GM19395 (cell line): Measurements from ENCODE around the gene LRRTM3.

ENCODE experiments used
- ATAC-seq: cut with Tn5 transposase; IDR thresholded peaks from one replicate; pipeline ENCODE4 v1.9.1; 2021; ENCODE audit warnings: mild to moderate bottlenecking, moderate library complexity; ENCODE audit not compliant: unreplicated experiment

LRRTM3 gene

GRCh38 chr10:66931949-66932343 is 6.1 kb downstream of the LRRTM3 start:
- no peak for ATAC-seq

DNA sequence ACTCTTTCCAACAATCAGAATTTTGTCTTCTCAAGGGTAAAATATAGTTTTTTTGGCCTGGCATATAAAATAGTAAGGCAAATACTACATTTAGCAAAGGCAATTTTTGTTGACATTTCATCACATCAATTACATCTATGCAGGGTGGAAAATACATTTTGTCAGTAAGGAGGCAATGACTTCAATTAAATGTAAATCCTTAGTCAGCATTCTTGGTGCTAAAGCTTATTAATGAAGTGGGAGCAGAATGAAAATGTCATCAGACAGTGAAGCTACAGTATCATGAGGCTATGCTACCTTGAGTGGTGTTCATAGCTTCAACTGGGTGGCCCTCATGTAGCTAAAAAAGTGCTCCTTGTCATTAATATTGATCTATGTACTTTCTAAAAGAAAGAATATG is 8.9 kb downstream of the LRRTM3 start:
- ATAC-seq: no peak

- no peak for ATAC-seq
Measured at GRCh38 chr10:66940965-66941364, 15.1 kb downstream of the LRRTM3 start.

DNA sequence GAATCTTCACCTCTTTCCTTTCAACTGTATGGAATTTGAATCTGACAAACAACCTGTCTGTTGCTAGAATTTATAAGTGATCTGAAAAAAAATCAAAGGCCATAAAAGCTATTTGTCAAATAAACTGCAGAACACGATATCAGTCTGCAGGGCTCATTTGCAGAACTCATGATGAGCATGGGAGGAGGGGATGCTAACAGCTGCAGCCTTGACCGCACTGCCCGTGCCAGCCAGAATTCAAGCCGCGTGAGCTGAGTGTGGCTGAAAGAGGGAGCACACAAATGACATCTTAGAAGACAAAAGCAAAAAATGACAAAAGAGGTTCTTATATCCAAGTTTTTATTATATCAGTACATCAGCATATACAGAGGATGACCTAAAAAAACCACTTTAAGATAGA is 15.7 kb downstream of the LRRTM3 start:
- ATAC-seq: no peak

GRCh38 chr10:66942407-66942806 is 16.6 kb downstream of the LRRTM3 start:
- ATAC-seq: no peak

- ATAC-seq: no peak
Measured at GRCh38 chr10:66943590-66943989, 17.8 kb downstream of the LRRTM3 start.

GRCh38 chr10:66951896-66952295 is 26.1 kb downstream of the LRRTM3 start:
- no peak for ATAC-seq

GRCh38 chr10:66958466-66958865 is 32.6 kb downstream of the LRRTM3 start:
- no peak for ATAC-seq

GRCh38 chr10:66964946-66965345 is 39.1 kb downstream of the LRRTM3 start:
- ATAC-seq: no peak

- no peak for ATAC-seq
Measured at GRCh38 chr10:66980246-66980815, 54.5 kb downstream of the LRRTM3 start.

DNA sequence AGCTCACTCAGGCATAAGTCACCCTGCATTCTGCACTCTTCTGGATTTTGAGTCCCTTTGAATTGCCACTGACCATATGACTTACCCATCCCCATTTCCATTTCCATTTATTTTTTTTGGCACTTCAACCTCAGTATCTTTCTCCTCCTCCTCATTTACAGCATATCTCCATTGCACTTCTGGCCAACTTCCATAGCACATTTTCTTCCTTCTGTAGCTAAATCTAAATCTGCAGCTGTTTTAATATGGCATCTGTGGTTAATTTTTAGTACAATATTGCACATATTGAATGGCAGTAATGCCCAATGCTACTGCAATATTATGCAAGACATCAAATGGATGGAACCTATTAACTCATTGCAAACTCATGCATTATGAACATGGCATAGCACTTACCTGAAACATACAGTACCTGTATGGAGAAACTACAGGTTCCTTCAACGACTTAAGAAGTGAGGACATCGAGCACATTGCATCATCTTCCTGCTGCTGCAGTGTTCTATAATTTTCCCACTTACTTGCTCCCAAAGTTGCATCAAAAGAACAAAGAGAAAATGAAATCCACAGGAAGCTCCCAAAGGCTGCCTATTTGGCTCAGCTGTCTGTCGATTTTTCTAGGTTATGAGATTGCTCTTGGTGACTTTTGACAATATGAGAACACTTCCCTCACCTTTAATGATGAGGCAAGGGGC is 55.7 kb downstream of the LRRTM3 start:
- ATAC-seq: no peak

GRCh38 chr10:66982053-66982420 is 56.2 kb downstream of the LRRTM3 start:
- ATAC-seq: no peak

- no peak for ATAC-seq
Measured at GRCh38 chr10:66982792-66983474, 57.1 kb downstream of the LRRTM3 start.

GRCh38 chr10:66983475-66983818 is 57.6 kb downstream of the LRRTM3 start:
- no peak for ATAC-seq

- ATAC-seq: no peak
Measured at GRCh38 chr10:66990143-66990830, 64.5 kb downstream of the LRRTM3 start.

DNA sequence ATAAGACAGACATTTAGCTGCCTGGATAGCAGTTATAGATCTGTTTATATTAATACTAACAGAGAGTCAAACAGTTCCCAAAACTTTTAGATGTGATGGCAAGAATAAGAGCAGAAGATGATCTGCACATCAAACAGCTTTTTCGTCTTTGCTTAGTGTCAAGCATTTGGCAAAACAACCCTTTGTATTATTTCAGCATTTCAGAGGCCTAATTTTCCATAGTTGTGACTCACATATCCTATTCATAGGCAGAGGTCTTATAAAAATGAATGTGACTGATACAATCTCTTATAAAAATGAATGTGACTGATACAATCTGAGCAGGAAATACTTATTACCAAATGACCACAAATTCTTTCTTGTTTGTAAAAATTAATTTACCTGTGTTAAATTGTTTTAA is 71.2 kb downstream of the LRRTM3 start:
- ATAC-seq: no peak

GRCh38 chr10:66999762-67000545 is 74.1 kb downstream of the LRRTM3 start:
- no peak for ATAC-seq

DNA sequence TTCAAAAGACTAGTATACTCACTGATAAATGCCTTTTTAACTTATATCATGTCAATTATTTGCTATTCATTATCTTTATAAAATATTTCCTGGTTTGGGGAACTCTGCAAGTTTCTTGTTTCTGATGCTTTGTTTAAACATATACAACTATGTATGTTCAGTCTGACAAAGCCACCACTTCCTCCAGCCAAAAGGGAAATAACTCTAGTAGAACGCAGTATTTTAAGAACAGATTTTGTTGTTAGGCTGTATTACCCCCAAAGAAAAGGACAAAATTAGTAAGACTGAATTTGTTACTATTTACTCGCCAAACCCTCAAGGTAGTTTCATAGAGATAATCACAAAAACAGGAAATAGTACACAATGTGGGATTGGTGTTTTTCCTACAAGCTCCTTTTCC is 78.9 kb downstream of the LRRTM3 start:
- ATAC-seq: no peak

DNA sequence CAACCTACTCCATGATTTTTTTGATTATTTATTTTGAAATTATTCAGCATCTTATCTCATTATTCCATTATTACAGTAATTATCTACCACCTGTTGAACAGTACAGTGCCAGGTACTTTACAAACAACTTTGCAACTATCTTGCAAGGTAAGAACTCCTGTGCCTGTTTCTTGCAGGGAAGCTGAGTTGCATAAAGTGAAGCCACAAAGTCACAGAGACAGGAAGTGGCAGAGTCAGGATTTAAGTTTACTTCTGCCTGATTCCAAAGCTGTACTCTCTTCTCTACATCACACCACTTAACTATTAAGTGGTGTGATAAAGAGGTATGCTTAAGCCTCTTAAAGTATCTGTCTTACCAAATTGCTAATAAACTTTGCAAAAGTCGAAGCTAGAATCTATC is 80.1 kb downstream of the LRRTM3 start:
- no peak for ATAC-seq

DNA sequence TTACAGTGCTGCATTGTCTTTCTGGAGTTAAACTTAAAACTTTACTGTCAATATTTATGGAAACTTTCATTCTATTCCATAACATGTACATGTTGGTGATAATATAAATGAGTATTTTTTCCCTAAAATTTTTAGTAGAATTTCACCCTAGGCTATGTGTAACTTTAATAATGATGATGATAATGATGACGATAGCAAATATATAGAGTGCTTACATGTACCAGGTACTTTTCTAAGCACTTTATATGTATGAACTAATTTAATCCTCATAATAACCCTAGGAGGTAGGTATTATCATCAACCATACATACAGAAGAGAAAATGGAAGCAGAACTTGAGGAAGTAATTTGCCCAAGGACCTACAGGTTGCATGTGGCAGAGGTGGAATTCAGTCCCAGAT is 85.6 kb downstream of the LRRTM3 start:
- ATAC-seq: no peak

DNA sequence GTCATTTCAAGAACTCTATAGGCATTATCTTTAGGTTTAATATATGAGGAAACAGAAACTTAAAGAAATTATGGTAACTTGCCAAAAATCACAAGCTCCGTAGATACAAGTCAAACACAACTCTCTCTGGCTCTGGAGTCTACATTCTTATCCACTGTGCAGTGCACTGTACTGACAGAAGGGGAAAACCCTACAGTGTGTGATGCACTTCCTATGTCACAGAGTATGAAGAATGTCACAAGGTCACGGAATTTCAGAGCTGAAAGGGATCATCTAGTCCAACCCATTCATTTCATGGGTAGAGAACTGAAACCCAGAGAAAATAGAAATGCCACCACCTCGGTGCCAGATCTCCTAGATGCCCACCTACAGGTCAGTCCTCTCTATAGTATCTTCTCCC is 86.1 kb downstream of the LRRTM3 start:
- no peak for ATAC-seq
